Dermis microvascular lymphatic vessel endothelial cell (primary cell): Measurements from ENCODE around the gene CDH8. TPM values are rescaled to one million over a fixed set of nuclear protein-coding genes. Genes with fewer than 3 reads are reported as not detected.
"Not testable (repeated sequence)": the region's sequence is repeated elsewhere in the genome, so short reads cannot be mapped to it uniquely, and the experiment has no call there.

Experiments
- DNase-seq, 2 donors: peaks; one replicate each; pipeline versions ENCODE4 v3.0.0 to v3.0.0-alpha.2; 2010; ENCODE audit warnings: low read depth in 2 of 2
- total RNA-seq: library from RNA; depleted of rRNA; stranded (reverse); fragments of >200 nt; gene quantifications from 2 replicates; pipeline ENCODE4 v1.2.1, GENCODE V29; 2014

Gene CDH8
- total RNA-seq, 1 donor from 2014 or later: not detected

GRCh38 chr16:61791464-61791863 lies 244.8 kb downstream of the CDH8 start:
- no peak for DNase-seq

GRCh38 chr16:61781855-61782254 lies 254.4 kb downstream of the CDH8 start:
- DNase-seq: not testable (repeated sequence)

- no peak for DNase-seq
Observed at GRCh38 chr16:61780161-61780560, 256.1 kb downstream of the CDH8 start.

GRCh38 chr16:61770301-61770700 lies 265.9 kb downstream of the CDH8 start:
- DNase-seq: no peak

GRCh38 chr16:61763991-61764390 lies 272.2 kb downstream of the CDH8 start:
- DNase-seq: no peak

- DNase-seq: no peak
Observed at GRCh38 chr16:61763013-61763412, 273.2 kb downstream of the CDH8 start.

GRCh38 chr16:61730997-61731396 lies 305.2 kb downstream of the CDH8 start:
- DNase-seq: no peak

GRCh38 chr16:61726701-61727100 lies 309.5 kb downstream of the CDH8 start:
- no peak for DNase-seq

- no peak for DNase-seq
Observed at GRCh38 chr16:61726125-61726524, 310.1 kb downstream of the CDH8 start.

- no peak for DNase-seq
Observed at GRCh38 chr16:61721544-61721943, 314.7 kb downstream of the CDH8 start.

GRCh38 chr16:61715393-61715792 lies 320.8 kb downstream of the CDH8 start:
- no peak for DNase-seq

- no peak for DNase-seq
Observed at GRCh38 chr16:61713787-61714186, 322.5 kb downstream of the CDH8 start.

GRCh38 chr16:61699640-61700039 lies 336.6 kb downstream of the CDH8 start:
- not testable (repeated sequence) for DNase-seq

GRCh38 chr16:61684541-61684940 lies 351.7 kb downstream of the CDH8 start:
- DNase-seq: no peak

GRCh38 chr16:61681673-61682072 lies 354.6 kb downstream of the CDH8 start:
- DNase-seq: no peak

- DNase-seq: no peak
Observed at GRCh38 chr16:61681124-61681523, 355.1 kb downstream of the CDH8 start.

- DNase-seq: no peak
Observed at GRCh38 chr16:61678182-61678581, 358.1 kb downstream of the CDH8 start.

- DNase-seq: no peak
Observed at GRCh38 chr16:61677776-61678175, 358.5 kb downstream of the CDH8 start.

GRCh38 chr16:61676740-61677139 lies 359.5 kb downstream of the CDH8 start:
- no peak for DNase-seq

GRCh38 chr16:61671161-61671560 lies 365.1 kb downstream of the CDH8 start:
- no peak for DNase-seq

- DNase-seq: no peak
Observed at GRCh38 chr16:61665512-61665911, 370.7 kb downstream of the CDH8 start.

GRCh38 chr16:61659936-61660335 lies 376.3 kb downstream of the CDH8 start:
- no peak for DNase-seq

GRCh38 chr16:61654962-61655361 lies 381.3 kb downstream of the CDH8 start:
- no peak for DNase-seq

- DNase-seq: no peak
Observed at GRCh38 chr16:61653544-61653943, 382.7 kb downstream of the CDH8 start.
